Activated CD8-positive, alpha-beta memory T cell treated with anti-CD3 and anti-CD28 coated beads, Interleukin-2, amount 50 U/mL, for 48 hours (primary cell): ENCODE results near the gene ASL.
"Not testable (repeated sequence)": the region's sequence is repeated elsewhere in the genome, so short reads cannot be mapped to it uniquely, and the experiment has no call there.

Experiments
- DNase-seq: peaks from one replicate; pipeline ENCODE4 v3.0.0-alpha.2; 2020

Gene ASL

GRCh38 chr7:66119245-66119850 lies 43.7 kb downstream of the ASL start:
- DNase-seq = no peak

- no peak for DNase-seq
Observed at GRCh38 chr7:66123175-66123528, 47.5 kb downstream of the ASL start.

- DNase-seq = not testable (repeated sequence)
Observed at GRCh38 chr7:66124569-66124861, 48.9 kb downstream of the ASL start.

GRCh38 chr7:66125052-66125694 lies 49.6 kb downstream of the ASL start:
- DNase-seq = no peak

- DNase-seq = not testable (repeated sequence)
Observed at GRCh38 chr7:66125781-66126352, 50.2 kb downstream of the ASL start.

- DNase-seq = not testable (repeated sequence)
Observed at GRCh38 chr7:66127172-66127571, 51.6 kb downstream of the ASL start.

- DNase-seq = no peak
Observed at GRCh38 chr7:66138994-66139752, 63.6 kb downstream of the ASL start.

- no peak for DNase-seq
Observed at GRCh38 chr7:66140924-66141323, 65.3 kb downstream of the ASL start.

- DNase-seq = no peak
Observed at GRCh38 chr7:66142334-66142733, 66.7 kb downstream of the ASL start.

GRCh38 chr7:66142996-66143395 lies 67.4 kb downstream of the ASL start:
- no peak for DNase-seq
